HG03097 (cell line): ENCODE data around the gene KLHL6.
"Not testable (repeated sequence)": the region's sequence is repeated elsewhere in the genome, so short reads cannot be mapped to it uniquely, and the experiment has no call there.

Source experiments
- ATAC-seq: cut with Tn5 transposase; IDR thresholded peaks from one replicate; pipeline ENCODE4 v1.9.1; 2021; ENCODE audit not compliant: unreplicated experiment, low FRiP score

Gene KLHL6

DNA sequence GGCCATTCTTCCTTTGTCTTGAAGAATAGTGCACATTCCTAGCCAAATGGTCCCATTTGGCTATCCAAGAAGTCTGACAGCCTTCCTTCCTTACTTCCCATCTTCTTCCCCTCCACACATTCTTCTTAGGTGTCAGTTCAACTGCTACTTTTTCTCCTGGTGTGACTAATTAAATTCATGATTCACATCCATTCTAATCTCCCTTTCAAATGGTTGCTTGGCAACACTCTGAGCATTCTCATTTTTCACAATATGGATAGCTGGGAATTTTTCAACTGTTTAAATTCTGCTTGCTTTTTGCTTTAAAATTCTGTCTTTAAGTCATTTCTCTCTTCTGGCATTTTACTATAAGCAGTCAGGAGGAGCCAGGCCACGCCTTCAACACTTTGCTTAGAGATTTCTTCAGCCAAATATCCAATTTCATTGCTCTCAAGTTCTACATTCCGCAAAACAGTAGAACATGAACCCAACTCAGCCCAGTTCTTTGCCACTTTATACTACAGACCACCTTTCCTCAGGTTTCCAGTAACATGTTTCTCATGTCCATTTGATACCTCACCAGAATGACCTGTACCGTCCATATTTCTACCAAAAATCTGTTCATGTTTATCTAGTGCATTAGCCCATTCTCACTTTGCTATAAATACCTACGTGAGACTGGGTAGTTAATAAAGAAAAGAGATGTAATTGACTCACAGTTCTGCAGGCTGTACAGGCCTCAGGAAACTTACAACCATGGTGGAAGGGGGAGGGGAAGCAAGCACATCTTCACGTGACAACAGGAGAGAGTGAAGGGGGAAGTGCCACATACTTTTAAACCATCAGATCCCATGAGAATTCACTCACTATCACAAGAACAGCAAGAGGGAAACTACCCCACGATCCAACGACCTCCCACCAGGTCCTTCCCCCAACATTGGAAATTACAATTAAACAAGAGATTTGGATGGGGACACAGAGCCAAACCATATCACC lies 95.1 kb downstream of the KLHL6 start:
- no peak for ATAC-seq

DNA sequence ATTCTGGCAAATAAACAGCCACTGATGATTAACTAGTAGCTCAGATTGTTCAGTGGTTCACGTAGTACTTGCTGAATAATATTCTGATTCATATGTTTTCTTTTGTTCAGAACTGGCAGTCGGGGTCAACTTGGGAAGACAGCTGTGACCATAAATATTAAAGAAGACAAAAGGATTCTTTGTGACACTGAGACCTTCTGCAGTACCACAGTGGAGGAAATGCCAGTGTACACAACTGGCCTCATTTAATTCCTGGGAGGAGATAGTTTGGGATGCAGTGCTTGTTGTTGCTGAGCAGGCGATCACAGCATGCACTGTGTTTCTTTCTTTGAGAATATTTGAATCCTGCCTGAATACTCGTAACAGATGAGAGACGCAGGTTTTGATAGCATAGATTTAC lies 100.4 kb downstream of the KLHL6 start:
- ATAC-seq, result no peak

DNA sequence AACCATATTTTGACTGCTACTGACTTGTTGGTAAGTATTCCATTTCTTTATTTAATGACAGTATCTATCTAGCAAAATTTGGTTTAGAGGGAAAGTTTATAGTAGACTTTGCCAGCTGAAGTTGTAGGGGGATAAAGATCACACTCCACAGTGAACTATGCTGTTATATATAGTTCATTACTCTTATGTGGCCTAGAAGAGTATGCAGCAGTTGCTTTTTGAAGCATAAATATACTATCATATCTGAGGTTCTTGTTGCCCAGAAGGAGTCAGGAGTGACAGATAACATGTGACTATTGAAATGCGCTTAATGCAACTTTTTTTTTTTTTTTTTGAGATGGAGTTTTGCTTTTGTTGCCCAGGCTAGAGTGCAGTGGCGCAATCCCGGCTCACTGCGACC lies 101.4 kb downstream of the KLHL6 start:
- ATAC-seq, result no peak

GRCh38 chr3:183449791-183450190 lies 105.7 kb downstream of the KLHL6 start:
- no peak for ATAC-seq

GRCh38 chr3:183449391-183449790 lies 106.1 kb downstream of the KLHL6 start:
- ATAC-seq, result no peak

DNA sequence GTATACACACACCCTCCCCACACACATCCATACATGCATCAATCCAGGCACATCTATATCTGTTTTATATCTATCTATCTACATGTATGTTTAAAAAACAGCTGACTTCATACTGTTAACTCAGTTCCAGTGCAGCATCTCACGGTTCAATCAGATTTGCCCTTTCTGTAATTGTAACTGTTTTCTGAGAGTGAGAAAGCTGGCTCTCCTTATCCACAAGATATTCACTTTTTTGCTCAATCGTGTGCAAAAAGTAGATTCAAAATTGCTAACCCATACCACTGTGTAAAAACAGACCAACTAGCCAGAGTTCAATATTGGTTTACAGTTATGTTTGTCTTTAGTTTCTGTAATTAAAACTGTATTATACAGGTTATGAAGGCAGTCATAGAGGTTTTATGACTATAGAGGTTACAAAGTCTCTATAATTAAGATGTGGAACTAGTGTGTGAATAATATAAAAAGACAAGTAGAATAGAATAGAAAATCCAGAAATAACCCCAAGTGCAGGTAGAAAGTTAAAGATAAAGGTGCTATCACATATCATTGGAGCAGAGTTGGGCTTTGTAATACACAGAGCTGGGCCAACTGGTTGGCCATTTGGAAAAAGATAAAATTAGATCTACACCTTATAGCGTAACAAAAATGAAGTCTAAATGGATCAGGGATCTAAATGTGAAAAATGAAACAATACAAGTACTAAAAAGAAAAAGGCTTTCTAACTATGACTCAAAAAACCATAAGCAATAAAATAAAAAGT lies 107.0 kb downstream of the KLHL6 start:
- no peak for ATAC-seq

GRCh38 chr3:183447206-183448001 lies 108.1 kb downstream of the KLHL6 start:
- peak; percentile 82 for ATAC-seq

DNA sequence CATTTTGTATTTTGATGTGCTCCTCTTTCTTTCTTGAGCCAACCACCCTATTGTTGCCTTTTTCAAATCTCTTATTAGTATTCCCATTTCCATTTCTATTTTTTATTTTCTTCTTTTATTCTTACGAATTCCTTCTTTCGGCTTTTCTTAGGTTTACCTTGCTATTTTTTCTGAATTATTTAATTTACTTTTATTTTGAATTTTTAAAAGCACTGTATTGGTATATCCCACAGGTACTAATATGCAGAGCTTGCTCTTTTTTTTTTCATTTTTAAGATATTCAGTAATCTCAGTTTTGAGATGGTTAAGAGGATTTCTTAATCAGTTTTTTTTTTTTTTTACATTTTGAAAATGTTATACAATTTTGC lies 108.7 kb downstream of the KLHL6 start:
- no peak for ATAC-seq

DNA sequence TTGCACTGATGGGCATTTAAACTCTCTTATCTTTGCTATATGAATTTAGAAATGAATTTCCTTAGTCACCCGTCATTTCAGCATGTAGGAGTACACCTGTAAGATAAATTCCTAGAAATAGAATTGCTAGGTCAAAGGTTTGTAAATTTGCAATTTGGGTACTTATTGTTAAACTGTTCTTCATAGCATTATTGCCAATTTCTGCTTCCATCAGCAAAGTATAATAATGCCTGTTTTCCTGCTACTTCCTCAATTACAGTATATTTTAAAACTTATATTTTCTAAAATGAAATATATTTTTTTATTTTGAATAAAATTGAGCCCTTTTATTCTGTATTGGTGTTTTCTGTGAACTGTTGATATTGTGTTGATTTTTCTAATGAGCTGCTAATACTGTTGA lies 110.8 kb downstream of the KLHL6 start:
- ATAC-seq, result no peak

DNA sequence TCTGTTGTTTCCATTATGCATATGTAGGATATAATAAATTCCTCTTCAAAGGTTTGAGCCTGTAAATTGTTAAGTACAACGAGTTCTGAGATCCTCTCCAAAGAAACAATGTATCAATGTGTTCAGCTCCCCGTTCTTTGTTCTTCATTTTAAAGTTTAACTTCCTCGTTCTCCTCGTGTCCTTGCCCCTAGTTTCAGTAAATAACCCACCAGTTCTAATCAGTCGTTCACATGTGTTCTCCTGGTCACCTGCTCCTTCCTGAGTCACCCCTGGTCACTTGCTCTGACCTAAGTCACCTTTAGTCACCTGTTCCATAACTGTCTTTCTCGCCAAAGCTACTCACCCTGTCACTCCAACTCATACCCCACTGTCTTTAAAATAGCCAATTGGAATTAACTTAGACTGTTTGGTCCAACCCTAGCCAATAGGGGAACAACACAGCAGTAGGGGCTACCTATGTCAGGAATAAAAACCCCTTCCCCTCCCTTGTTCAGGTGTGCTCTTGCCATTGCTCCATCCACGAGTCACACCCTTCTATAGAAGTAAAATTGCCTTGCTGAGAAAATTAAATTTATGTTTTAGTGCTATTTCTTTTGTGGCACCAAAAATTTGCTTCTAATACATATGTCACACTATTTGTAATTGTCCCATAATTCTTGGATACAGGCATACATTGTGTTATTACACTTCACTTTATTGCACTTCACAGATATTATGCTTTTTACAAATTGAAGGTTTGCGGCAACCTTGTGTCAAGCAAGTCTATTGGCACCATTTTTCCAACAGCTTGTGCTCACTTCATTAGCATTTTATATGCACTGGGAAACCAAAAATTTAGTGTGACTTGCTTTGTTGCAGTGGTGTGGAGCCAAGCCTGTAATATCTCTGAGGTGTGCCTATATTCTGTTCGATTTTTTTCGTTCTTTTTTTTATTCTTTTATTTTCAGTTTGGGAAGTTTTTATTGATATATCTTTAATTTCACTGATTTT lies 111.8 kb downstream of the KLHL6 start:
- no peak for ATAC-seq

GRCh38 chr3:183442994-183443393 lies 112.5 kb downstream of the KLHL6 start:
- no peak for ATAC-seq

DNA sequence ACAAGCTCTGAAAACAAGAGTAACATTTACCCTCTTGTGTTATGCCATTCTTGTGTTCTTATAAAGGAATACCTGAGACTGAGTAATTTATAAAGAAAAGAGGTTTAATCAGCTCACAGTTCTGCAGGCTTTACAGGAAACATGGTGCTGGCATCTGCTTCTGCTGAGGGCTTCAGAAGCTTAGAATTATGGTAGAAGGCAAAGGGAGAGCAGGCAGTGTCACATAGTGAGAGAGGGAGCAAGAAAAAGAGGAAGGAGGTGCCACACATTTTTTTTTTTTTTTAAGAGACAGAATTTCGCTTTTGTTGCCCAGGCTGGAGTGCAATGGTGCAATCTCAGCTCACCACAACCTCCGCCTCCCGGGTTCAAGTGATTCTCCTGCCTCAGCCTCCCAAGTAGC lies 115.0 kb downstream of the KLHL6 start:
- ATAC-seq, result not testable (repeated sequence)

- ATAC-seq, result no peak
Measured at GRCh38 chr3:183439515-183439914, 116.0 kb downstream of the KLHL6 start.

DNA sequence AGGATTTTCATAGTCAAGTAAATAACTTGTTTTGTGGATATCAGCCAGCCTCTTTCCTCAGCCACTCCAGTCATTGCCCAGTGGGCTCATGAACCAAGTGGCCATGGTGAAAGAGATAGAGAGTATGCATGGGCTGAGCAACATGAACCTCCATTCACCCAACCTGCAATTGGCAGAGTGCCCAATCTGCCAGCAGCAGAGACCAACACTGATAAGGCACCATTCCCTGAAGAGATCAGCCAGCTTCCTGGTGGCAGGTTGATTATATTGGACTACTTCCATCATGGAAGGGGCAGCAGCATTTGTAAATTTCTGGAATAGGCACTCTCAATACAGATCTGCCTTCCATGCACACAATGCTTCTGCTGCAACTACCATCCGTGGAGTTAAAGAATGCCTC lies 116.8 kb downstream of the KLHL6 start:
- ATAC-seq, result no peak

GRCh38 chr3:183437666-183438564 lies 117.6 kb downstream of the KLHL6 start:
- no peak for ATAC-seq
